HG03520 (cell line): Measurements from ENCODE around the gene ADCY3.

Experiments
- ATAC-seq: cut with Tn5 transposase; IDR thresholded peaks from one replicate; pipeline ENCODE4 v1.9.1; 2021; ENCODE audit warnings: mild to moderate bottlenecking, moderate library complexity; ENCODE audit not compliant: unreplicated experiment

The ADCY3 gene

DNA sequence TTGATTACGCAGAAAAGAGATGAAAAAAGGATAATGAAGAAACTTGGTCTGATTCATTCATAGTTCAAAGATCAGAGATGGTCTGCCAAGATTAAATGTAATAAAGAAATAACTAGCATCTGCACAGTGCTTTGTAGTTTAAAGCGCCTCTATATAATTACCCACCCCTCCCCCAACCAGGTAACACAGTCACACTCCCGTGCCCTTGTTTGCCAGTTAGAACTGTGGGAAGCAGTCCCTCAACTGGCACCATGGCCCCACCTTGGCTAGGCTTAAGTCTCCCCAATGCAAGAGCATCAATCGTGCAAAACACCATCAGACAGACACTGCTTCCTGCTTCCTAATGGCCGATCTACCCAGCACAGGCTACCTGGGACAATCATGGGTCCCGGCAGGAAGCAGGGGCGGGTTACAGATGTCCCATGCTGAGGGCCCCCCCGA is 11.6 kb downstream of the ADCY3 start:
- ATAC-seq = no peak

DNA sequence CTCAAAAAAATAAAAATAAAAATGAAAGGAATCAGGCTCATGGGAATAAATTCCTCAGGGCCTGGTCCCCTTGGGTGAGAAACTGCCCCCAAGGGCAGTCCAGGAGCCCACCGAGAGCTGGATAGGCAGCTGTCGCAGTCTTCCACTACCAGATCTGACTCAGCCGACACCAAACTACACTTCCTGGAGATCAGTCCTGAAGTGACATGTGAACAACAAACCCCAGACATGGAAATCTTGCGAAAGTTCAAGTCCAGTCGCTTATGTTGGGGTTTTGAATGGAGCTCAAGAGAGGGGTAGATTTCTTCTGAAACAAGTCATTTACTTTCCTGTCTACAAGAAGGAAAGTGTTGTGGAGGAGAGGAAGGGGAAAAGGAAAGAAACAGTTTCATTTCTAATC is 12.9 kb downstream of the ADCY3 start:
- ATAC-seq = no peak

DNA sequence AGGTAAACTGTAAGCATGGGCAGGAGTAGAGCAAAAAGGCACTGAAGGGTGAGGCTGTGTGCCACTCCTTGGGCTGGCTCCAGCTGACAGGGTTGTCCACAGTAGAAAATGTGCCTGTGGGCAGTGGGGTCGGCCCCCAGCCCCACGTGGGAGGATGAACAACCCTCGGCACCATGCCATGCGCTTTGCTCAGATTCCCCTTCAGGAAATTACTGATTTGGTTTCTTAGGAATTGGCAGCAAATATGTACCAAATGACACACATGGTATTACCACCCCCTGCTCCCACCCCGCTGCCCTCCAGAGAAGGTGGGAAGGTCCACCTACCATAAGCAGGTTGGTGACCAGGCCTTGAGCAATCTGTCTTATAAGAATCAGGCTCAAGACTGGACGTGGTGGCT is 13.6 kb downstream of the ADCY3 start:
- ATAC-seq = no peak

- no peak for ATAC-seq
Observed at GRCh38 chr2:24903161-24904103, 16.6 kb downstream of the ADCY3 start.

DNA sequence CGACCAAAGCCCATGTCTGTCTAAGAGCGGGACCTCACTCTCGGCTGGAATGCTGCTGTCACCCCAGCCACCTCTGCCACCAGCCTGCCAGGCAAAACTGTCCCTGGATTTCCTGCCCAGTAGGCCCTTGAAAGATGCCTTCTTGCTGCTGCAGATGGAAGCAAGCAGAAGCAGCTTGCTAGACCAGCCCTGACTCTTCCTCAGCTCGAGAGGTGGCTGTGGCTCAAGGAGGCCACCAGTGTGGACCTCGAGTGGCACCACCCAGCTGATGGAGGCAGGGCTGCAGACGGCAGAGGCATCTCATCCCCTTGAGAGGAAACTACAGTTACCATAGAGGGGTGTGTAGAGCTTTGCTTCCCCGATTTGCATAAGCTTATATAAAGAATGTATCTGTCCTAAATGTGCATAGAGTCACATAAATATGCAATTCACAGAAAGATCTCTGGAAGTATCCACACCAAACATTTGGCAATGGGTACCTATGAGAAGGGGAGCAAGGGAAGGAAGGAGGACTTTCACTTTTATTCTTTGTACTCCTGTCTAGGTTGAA is 20.6 kb downstream of the ADCY3 start:
- ATAC-seq = no peak

DNA sequence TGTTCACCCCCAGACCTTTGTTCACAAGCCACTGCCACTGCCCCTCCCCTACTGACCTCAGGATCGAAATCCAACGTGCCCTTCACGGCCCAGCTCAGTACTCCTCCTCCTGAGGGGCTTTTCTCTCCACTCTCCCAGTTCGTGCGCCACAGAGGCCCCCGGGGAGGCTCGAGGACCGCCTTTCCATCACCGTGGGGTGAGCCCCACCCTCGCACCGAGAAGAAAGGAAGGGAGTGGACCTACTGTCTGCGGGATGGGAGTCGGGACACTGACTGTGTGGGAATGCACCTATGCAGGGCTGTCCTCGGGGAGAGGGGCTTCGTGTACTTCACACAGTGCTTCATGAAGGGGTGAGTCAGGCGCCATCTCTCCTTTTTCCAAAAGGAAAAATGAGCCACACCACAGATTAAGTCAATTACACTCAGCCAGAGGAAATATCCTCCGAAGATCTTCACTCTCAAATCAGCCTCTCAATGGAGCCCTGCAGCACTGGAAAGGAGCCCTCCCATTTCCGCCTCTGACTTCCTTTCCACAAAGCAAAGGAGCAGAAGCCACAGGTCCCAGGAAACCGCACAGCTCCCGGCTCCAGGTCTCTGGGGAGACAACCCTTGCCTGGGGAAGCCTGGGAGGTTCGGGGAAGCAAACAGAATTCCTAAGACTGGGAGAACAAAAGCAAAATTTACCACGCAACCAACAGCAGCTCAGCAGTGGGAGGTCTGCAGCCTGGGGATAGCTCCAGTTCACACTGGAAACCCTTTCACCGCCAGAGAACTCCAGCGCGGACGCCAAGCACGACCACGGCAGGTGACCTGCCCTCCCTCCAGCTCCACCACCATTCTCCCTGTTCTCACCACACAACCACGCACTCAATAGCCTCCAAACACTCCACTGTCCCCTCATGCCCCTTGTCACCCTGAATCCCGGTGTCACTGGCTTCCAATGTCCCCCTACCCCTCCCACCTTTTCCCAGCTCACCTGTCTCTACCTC is 21.6 kb downstream of the ADCY3 start:
- ATAC-seq = no peak

- no peak for ATAC-seq
Observed at GRCh38 chr2:24894750-24895149, 25.3 kb downstream of the ADCY3 start.

- no peak for ATAC-seq
Observed at GRCh38 chr2:24893934-24894333, 26.1 kb downstream of the ADCY3 start.

DNA sequence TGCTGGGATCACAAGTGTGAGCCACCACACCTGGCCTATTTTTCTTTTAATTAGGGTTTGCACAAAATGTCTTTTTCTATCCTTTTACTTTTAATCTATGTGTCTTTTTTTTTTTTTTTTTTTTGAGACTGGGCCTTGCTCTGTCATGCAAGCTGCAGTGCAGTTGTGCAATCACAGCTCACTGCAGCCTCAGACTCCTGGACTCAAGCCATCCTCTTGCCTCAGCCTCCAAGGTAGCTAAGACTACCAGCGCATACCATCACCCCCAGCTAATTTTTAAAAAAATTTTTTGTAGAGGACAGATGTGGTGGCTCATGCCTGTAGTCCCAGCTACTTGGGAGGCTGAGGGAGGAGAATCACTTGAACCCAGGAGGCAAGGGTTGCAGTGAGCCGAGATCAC is 27.1 kb downstream of the ADCY3 start:
- ATAC-seq = no peak

DNA sequence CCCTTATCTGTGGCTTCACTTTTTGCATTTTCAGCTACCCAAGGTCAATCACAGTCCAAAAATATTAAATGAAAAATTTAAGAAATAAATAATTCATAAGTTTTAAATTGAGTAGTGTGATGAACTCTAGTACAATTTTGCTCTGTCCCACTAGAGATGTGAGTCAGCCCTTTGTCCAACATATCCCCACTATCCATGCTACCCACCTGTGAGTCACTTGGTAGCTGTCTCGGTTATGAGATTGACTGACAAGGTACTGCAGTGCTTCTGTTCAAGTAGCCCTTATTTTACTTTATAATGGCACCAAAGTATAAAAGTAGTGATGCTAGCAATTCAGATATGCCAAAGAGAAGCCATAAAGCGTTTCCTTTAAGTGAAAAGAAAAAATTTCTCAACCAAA is 28.8 kb downstream of the ADCY3 start:
- ATAC-seq = no peak

DNA sequence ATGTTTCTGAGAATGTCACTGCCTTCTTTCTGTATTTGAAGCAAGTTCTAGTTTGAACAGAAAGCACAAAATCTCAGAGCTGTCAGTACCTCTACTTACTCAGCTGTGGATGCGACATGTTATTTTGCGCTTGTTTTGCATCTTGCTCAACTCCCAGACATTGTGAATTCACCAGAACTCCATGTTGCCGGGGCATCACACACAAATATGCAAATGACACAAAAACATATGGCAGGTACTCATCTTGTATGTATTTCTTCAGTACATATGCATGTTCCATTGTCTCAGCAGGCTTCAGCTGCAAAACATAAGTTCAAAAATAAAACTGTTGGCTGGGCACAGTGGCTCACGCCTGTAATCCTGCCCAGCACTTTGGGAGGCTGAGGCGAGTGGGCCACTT is 30.8 kb downstream of the ADCY3 start:
- no peak for ATAC-seq

GRCh38 chr2:24888177-24888576 is 31.9 kb downstream of the ADCY3 start:
- ATAC-seq = no peak

DNA sequence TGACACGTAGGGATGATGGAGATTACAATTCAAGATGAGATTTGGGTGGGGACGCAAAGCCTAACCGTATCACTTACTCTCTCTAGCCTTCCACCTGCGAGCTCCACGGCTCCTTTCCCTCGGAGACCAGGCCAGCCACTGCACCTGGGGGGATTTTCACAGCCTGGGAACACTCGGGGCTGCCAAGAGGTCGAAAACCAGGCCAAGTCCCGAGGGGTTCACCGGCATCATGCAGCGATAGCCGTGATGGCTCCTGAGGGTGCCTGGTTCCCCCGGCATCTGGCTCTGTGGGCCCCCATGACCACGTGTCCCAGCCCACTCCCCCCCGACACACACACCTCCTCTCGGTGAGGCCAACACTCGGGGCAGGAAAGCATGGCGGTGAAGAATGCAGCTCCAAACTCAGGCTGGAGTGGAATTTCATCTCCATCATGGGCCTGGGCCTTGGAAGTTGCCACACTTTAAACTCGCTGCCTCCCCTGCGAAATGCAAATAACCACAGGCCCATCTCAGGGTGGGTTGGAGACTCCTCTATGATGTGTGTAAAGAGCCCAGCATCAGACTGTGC is 32.6 kb downstream of the ADCY3 start:
- ATAC-seq = no peak

- no peak for ATAC-seq
Observed at GRCh38 chr2:24886691-24887304, 33.2 kb downstream of the ADCY3 start.

- ATAC-seq = no peak
Observed at GRCh38 chr2:24886126-24886501, 33.9 kb downstream of the ADCY3 start.

GRCh38 chr2:24885221-24886125 is 34.6 kb downstream of the ADCY3 start:
- no peak for ATAC-seq

DNA sequence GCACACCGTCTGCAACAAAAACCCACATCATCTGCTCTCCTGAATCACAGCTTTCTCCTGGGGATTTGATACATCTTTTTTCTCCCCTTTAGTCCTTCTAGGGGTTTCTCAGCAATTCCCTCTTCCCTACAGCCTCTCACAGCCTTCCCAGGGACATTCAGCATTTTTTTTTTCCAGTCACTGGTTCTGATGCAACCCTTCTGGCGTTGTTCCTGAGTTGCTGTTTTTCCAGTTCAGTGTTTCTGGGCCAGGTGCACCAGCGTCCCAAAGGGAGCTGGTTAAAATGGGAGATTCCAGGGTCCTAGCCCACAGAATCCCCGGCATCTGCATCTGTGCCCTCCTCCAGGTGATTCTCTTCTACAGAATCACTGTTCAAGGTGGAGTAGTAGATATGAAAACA is 36.1 kb downstream of the ADCY3 start:
- ATAC-seq = no peak

GRCh38 chr2:24881623-24882022 is 38.4 kb downstream of the ADCY3 start:
- ATAC-seq = no peak

GRCh38 chr2:24881158-24881557 is 38.9 kb downstream of the ADCY3 start:
- no peak for ATAC-seq

DNA sequence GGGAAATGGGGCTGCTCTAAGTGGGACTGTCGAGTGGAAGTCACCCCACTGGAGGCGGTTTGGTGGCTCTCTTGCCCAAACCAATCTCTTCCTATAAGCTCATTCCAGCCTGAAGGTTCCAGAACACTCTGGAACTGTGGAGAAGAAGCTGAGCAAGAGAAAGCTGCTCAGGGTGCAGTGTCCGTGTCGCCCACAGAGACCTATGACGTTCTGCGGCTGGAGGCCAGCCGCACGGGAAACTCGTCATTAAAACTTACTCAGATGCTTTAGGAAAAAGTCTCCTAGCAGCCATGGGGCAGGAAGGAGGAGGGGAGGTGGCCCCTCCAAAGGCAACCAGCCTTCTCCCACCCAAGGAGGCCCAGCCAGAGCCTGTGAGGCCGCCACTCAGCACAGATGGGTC is 41.7 kb downstream of the ADCY3 start:
- ATAC-seq = no peak
